HG02885 (cell line): ENCODE measurements around the gene SH3GL3.

Experiments used
- ATAC-seq: cut with Tn5 transposase; IDR thresholded peaks from one replicate; pipeline ENCODE4 v1.9.1; 2021; ENCODE audit warnings: mild to moderate bottlenecking; ENCODE audit not compliant: unreplicated experiment, poor library complexity

The SH3GL3 gene

DNA sequence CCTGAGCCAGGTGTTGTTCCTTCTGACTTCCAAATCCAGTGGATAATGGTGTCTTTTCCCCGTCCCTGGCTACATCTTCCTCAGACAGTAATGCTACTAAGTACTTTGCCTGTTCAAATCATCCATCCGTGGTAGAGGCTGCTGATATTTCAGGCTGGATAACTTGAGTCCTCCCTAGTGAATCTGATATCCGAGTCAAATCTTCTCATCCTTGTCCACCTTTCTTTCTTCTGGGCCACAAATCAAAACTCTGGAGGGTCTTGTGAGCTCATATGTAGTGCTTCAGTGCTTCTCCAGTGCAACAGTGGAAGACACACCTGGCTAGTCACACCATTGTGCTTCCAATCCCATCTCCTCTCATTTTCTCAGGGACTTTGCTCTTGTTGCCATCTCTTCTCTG, 11.2 kb downstream of the SH3GL3 start:
- no peak for ATAC-seq

- no peak for ATAC-seq
These were observed 14.9 kb downstream of the SH3GL3 start for GRCh38 chr15:83462026-83462425.

GRCh38 chr15:83462953-83463433, 15.9 kb downstream of the SH3GL3 start:
- no peak for ATAC-seq

GRCh38 chr15:83470887-83471286, 23.7 kb downstream of the SH3GL3 start:
- no peak for ATAC-seq

DNA sequence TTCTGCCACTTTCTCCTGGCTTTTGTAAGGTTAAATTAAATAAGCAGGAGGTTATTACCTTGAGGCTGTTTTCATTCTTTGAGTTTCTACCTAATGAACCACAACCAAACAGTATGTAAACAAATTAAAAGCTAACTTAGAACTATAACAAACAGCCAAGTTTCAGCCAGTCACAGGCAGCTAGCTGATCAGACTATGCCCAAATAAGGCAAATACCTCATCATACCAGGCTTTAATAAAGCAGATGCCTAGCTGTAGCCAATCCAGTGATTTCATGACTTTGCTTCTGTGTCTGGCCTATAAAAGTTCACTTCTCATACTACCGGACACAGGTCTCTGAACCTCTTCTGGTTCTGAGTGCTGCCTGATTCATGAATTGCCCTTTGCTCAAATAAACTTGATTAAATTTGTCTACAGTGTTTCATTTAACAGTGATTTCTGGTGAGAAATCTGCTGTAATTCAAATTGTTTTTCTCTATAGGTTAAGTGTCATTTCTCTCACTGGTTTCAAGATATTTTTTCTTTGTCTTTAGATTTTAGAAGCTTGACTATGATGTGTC, 24.2 kb downstream of the SH3GL3 start:
- ATAC-seq: no peak

- ATAC-seq: no peak
These were observed 25.0 kb downstream of the SH3GL3 start for GRCh38 chr15:83472151-83472550.

- ATAC-seq: no peak
These were observed 25.7 kb downstream of the SH3GL3 start for GRCh38 chr15:83472797-83473196.

GRCh38 chr15:83474578-83474977, 27.4 kb downstream of the SH3GL3 start:
- no peak for ATAC-seq

DNA sequence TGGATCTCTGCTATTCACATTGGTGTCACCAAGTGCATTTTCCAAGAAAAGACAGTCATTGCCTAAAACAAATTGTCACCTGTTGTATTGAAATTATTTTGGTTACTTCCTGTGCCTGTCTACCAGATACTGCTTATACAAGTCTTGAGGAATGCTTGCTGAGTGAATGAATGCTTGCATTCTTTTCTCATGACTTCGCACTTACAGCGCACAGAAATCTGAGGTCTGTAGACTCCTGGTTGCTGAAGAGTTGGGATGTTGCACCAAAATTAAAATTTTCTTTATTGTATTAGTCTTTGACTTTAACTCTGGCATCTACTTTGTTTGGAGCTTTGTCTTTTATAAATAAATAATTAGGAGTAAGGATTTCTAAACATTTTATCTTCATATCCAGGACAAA, 28.4 kb downstream of the SH3GL3 start:
- ATAC-seq: no peak

GRCh38 chr15:83476066-83476465, 28.9 kb downstream of the SH3GL3 start:
- no peak for ATAC-seq

DNA sequence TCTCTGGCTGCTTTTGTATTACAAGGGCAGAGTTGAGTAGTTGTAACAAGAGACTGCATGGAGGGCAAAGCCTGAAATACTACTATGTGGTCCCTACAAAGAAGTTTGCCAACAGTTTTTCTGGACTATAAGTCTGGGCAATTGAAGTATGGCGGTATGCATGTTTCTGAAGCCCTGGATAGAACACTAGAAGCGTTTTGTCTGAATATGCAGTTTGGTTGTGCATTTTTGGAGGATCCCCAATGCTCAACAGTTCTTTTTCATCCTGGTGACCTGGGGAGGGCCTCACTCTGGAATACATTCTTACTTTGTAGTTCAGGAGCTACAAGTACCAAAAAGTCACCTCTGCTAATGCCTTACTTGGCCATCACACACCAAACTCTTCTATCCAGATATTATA, 29.6 kb downstream of the SH3GL3 start:
- ATAC-seq: no peak

- no peak for ATAC-seq
These were observed 30.1 kb downstream of the SH3GL3 start for GRCh38 chr15:83477172-83477807.

DNA sequence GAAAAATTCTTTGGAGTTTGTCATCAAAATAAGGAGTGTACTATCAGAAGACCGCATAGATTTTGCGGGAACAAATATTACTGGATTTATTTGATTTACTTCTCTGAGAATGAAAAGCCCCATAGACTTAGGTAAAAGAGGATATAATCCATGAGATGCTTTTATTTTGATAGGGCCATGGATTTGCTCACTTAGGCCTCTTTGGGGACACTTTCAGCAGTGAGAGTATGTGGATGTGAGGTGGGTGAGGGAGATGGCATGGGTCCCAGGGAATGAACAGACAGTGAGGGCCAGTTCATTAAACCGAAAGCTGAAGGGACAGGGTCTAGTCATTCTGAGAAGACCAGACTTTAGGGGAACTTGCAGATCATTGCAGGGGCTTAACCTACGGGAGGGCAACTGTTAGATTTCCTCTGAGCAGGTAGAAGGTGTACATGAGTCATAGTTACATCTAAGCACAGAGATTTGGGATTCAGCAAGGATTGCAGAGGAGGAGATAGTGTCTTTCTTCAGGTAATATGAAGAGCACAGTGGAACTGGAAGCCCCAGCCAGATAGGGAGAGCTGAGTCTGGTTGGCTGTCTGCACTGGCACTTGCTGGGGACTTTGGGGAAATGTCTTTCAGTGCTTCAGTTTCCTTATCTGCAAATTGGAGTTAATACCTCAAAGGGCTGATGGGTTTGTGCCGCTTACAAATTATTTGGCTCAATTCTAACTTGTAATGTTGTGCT, 30.8 kb downstream of the SH3GL3 start:
- no peak for ATAC-seq

GRCh38 chr15:83483612-83484011, 36.5 kb downstream of the SH3GL3 start:
- ATAC-seq: no peak

GRCh38 chr15:83484636-83485035, 37.5 kb downstream of the SH3GL3 start:
- ATAC-seq: no peak

GRCh38 chr15:83486363-83486762, 39.2 kb downstream of the SH3GL3 start:
- ATAC-seq: no peak

GRCh38 chr15:83487519-83487918, 40.4 kb downstream of the SH3GL3 start:
- ATAC-seq: no peak

DNA sequence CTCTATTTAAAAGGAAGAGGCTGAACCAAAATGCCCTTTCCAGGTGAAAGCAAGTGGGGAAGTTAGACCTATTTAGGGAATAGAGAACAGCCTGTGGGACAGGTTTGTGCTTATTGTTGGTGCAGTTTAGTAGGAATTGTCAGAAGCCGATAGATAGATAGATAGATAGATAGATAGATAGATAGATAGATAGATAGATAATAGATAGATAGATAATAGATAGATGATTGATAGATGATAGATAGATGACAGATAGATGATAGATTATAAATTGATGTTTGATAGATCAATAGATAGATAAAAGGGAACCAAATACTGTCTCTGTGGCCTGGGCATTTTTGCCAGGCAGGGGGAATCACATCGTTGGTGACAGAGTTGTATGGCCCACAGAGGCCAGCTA, 42.5 kb downstream of the SH3GL3 start:
- no peak for ATAC-seq

DNA sequence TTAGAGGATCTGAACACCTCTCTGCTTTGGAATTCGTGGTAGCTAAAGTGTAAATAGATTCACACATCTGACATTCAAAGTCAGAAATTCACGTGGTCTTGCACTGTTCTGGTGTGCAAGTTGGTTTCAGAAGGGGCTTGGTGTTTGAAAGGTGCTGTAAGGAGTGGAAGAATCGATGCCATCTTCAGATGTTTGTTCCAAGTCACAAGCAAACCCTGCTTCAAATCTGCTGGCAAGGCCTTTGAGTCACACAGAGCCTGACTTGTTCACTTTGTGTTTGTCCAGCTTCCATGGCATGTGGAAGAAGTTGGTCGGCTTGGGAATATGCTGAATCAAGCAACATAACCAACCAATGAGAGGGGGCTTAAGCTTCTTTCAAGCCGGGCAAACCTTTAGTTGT, 44.3 kb downstream of the SH3GL3 start:
- no peak for ATAC-seq

DNA sequence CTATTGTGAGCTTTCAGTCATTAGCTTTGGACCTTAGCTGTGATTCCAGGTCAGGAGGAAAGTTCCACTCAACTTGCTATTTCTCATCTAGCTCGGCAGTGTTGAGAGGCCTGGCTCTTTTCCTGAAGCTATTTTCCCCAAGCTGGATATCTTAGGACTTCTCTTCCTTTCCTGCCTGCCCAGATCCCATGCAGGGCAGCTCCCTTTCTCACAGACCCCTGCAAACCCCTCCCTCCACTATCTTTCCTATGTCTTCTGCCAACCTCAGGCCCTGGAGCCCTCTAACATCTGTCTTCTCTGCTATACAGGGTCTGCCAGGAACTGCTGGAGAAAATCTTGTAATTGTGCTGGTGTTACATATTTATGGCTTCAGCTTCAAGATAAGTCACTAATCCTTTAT, 49.6 kb downstream of the SH3GL3 start:
- ATAC-seq: no peak

GRCh38 chr15:83498374-83498773, 51.2 kb downstream of the SH3GL3 start:
- no peak for ATAC-seq

DNA sequence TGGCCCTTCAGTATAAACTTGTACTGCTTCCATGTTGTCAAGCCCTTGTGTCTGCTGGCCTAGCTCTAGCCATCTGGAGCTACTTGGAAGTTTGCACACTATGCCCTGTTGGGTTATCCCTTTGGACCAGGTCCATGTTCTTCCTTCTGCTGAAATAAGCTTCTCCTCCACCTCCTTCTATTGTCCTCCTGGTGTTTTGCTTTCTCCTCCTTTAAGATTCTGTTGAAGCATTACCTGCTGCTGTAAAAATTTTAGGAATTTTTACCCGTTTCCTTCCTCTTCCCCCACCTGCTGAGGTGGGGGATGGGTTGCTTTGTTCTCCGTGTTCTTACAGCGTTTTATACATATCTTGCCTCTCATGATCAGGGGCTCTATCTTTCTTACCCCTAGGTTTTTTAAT, 51.7 kb downstream of the SH3GL3 start:
- no peak for ATAC-seq
